Astrocyte (in vitro differentiated cells and primary cell): ENCODE measurements around the gene RALBP1. TPM values are rescaled to one million over a fixed set of nuclear protein-coding genes. Genes with fewer than 3 reads are reported as not detected.

Source experiments
- DNase-seq: peaks from one replicate; pipeline ENCODE4 v3.0.0-alpha.2; 2010; ENCODE audit warnings: low read depth
- FAIRE-seq: peaks from 2 replicates; lab custom pipeline; 2011; peaks lifted over from hg19 to GRCh38; lab: Jason Lieb, UNC
- H2AFZ ChIP-seq: 2 replicates; pipeline ENCODE4 v1.6.0; 2012; ENCODE audit warnings: low read depth, low read length, inconsistent platforms
- H3K27ac ChIP-seq: 2 replicates; pipeline ENCODE4 v1.5.1; 2011; ENCODE audit warnings: low read depth, low read length, inconsistent platforms
- H3K27me3 ChIP-seq: 2 replicates; pipeline ENCODE4 v1.6.0; 2011; ENCODE audit warnings: low read length, inconsistent platforms; ENCODE audit not compliant: insufficient read depth
- H3K36me3 ChIP-seq: 2 replicates; pipeline ENCODE4 v1.5.1; 2011; ENCODE audit warnings: low read length, inconsistent platforms; ENCODE audit not compliant: insufficient read depth
- H3K4me1 ChIP-seq: 2 replicates; pipeline ENCODE4 v1.5.1; 2011; ENCODE audit warnings: low read length, inconsistent platforms; ENCODE audit not compliant: insufficient read depth
- H3K4me2 ChIP-seq: 2 replicates; pipeline ENCODE4 v1.6.0; 2012; ENCODE audit warnings: low read length, inconsistent platforms
- H3K4me3 ChIP-seq: 2 replicates; pipeline ENCODE4 v1.5.1; 2011; ENCODE audit warnings: low read depth, mild to moderate bottlenecking, low read length, inconsistent platforms; ENCODE audit not compliant: insufficient read depth
- H3K79me2 ChIP-seq: 2 replicates; pipeline ENCODE4 v1.6.0; 2012; ENCODE audit warnings: mild to moderate bottlenecking, low read length, inconsistent platforms; ENCODE audit not compliant: insufficient read depth
- H3K9ac ChIP-seq: 2 replicates; pipeline ENCODE4 v1.6.0; 2012; ENCODE audit warnings: mild to moderate bottlenecking, low read length, inconsistent platforms
- H3K9me3 ChIP-seq: 2 replicates; pipeline ENCODE4 v1.5.1; 2012; ENCODE audit warnings: low read depth, mild to moderate bottlenecking, low read length, inconsistent platforms; ENCODE audit not compliant: insufficient read depth
- H4K20me1 ChIP-seq: 2 replicates; pipeline ENCODE4 v1.6.0; 2012; ENCODE audit warnings: low read length, inconsistent platforms; ENCODE audit not compliant: insufficient read depth
- H3K27ac Mint-ChIP-seq: one replicate; pipeline ENCODE4 v1.8.0; 2021; ENCODE audit warnings: mild to moderate bottlenecking, mixed read lengths; ENCODE audit not compliant: unreplicated experiment
- H3K27me3 Mint-ChIP-seq: one replicate; pipeline ENCODE4 v1.8.0; 2021; ENCODE audit warnings: low read depth, mixed read lengths; ENCODE audit not compliant: unreplicated experiment
- H3K36me3 Mint-ChIP-seq: one replicate; pipeline ENCODE4 v1.8.0; 2021; ENCODE audit warnings: low read depth, mixed read lengths; ENCODE audit not compliant: unreplicated experiment
- H3K4me1 Mint-ChIP-seq: one replicate; pipeline ENCODE4 v1.8.0; 2021; ENCODE audit warnings: low read depth, mixed read lengths; ENCODE audit not compliant: unreplicated experiment
- H3K4me3 Mint-ChIP-seq: one replicate; pipeline ENCODE4 v1.8.0; 2021; ENCODE audit warnings: mild to moderate bottlenecking, moderate library complexity, mixed read lengths; ENCODE audit not compliant: unreplicated experiment
- H3K9me3 Mint-ChIP-seq: one replicate; pipeline ENCODE4 v1.8.0; 2021; ENCODE audit warnings: mild to moderate bottlenecking, mixed read lengths; ENCODE audit not compliant: unreplicated experiment
- CTCF ChIP-seq: IDR thresholded peaks from 2 replicates; pipeline ENCODE4 v1.5.1; 2011; ENCODE audit warnings: low read depth, mild to moderate bottlenecking, inconsistent platforms, low read length, moderate library complexity; ENCODE audit not compliant: insufficient read depth
- EZH2 ChIP-seq: IDR thresholded peaks from 2 replicates; pipeline ENCODE4 v1.6.1; 2012; ENCODE audit warnings: mild to moderate bottlenecking, low read length, inconsistent platforms; ENCODE audit not compliant: insufficient read depth
- total RNA-seq: library from RNA; stranded (reverse); gene quantifications from 2 replicates; pipeline ENCODE4 v1.2.1, GENCODE V29; 2021

RALBP1 gene
- total RNA-seq, 1 donor from 2014 or later, result 57.5 TPM

- H3K4me3 Mint-ChIP-seq, result no peak overlapping the region
- Histone ChIP-seq H3K36me3 (peaks cover 42% of the 10 kb centered on the region), H4K20me1 (peaks cover 36% of the 10 kb centered on the region), H3K27ac (no peak overlapping the region), H3K79me2 (peaks cover 10% of the 10 kb centered on the region), H3K4me2 (no peak overlapping the region), H3K27me3 (no peaks in the 10 kb centered on the region), H3K4me1 (no peaks in the 10 kb centered on the region), H3K9me3 (no peaks in the 10 kb centered on the region), H2AFZ (no peak overlapping the region), H3K4me3 (no peak overlapping the region), H3K9ac (no peak overlapping the region)
- TF ChIP-seq CTCF, result no peak
- no peak overlapping the region for H3K27ac Mint-ChIP-seq
- H3K27me3 Mint-ChIP-seq, result no peaks in the 10 kb centered on the region
- H3K9me3 Mint-ChIP-seq, result no peaks in the 10 kb centered on the region
- H3K36me3 Mint-ChIP-seq, result peaks cover 14% of the 10 kb centered on the region
- no peaks in the 10 kb centered on the region for H3K4me1 Mint-ChIP-seq
- no peak for FAIRE-seq
- no peak for DNase-seq
Measured at GRCh38 chr18:9565407-9565806, 90.1 kb downstream of the RALBP1 start.

DNA sequence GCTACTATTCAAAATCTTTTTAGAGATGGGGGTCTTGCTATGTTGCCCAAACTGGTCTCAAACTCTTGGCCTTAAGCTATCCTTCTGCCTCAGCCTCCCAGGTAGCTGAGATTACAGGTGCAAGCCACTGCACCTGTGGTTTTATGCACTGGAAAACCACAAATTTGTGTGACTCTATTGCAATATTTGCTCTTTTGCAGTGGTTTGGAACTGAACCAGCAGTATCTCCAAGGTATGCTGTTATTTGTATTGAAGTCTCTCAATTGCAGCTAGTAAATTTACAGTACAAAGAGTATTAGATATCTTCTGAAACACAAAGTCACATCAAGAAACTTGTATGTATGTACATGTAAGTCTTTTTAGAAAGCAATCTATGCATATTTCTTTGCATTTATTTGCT is 92.9 kb downstream of the RALBP1 start:
- Histone ChIP-seq H3K4me3 (no peak overlapping the region), H3K4me1 (no peaks in the 10 kb centered on the region), H3K9me3 (no peaks in the 10 kb centered on the region), H3K27ac (no peak overlapping the region), H3K79me2 (peaks cover 9% of the 10 kb centered on the region), H3K27me3 (no peaks in the 10 kb centered on the region), H2AFZ (no peak overlapping the region), H3K4me2 (no peak overlapping the region), H3K9ac (no peak overlapping the region), H4K20me1 (peaks cover 36% of the 10 kb centered on the region), H3K36me3 (peaks cover 34% of the 10 kb centered on the region)
- Mint-ChIP-seq H3K9me3 (no peaks in the 10 kb centered on the region), H3K4me3 (no peak overlapping the region), H3K36me3 (peaks cover 15% of the 10 kb centered on the region), H3K27me3 (no peaks in the 10 kb centered on the region), H3K27ac (no peak overlapping the region), H3K4me1 (no peaks in the 10 kb centered on the region)
- FAIRE-seq (no peak), DNase-seq (no peak)
- TF ChIP-seq CTCF, result no peak

- Histone ChIP-seq H3K4me1 (no peaks in the 10 kb centered on the region), H3K79me2 (peaks cover 8% of the 10 kb centered on the region), H3K9ac (no peak overlapping the region), H3K4me2 (no peak overlapping the region), H3K4me3 (no peak overlapping the region), H3K36me3 (peaks cover 29% of the 10 kb centered on the region), H3K27me3 (no peaks in the 10 kb centered on the region), H2AFZ (no peak overlapping the region), H4K20me1 (peaks cover 36% of the 10 kb centered on the region), H3K27ac (no peak overlapping the region), H3K9me3 (no peaks in the 10 kb centered on the region)
- H3K4me1 Mint-ChIP-seq, result no peaks in the 10 kb centered on the region
- no peak for DNase-seq
- H3K27me3 Mint-ChIP-seq, result no peaks in the 10 kb centered on the region
- peaks cover 15% of the 10 kb centered on the region for H3K36me3 Mint-ChIP-seq
- H3K4me3 Mint-ChIP-seq, result no peak overlapping the region
- H3K27ac Mint-ChIP-seq, result no peak overlapping the region
- no peak for FAIRE-seq
- H3K9me3 Mint-ChIP-seq, result no peaks in the 10 kb centered on the region
- no peak for TF ChIP-seq CTCF
- no peak for TF ChIP-seq EZH2
Measured at GRCh38 chr18:9569178-9569577, 93.9 kb downstream of the RALBP1 start.
